Activated naive CD8-positive, alpha-beta T cell treated with anti-CD3 and anti-CD28 coated beads for 36 hours (primary cell): Measurements from ENCODE around the gene ARHGAP15. TPM values are rescaled to one million over a fixed set of nuclear protein-coding genes. Genes with fewer than 3 reads are reported as not detected.
A peak's percentile ranks its signal among the peaks of the same experiment; 100 is the strongest.
"Not testable (repeated sequence)": the region's sequence is repeated elsewhere in the genome, so short reads cannot be mapped to it uniquely, and the experiment has no call there.

ENCODE experiments used
- DNase-seq: peaks from one replicate; pipeline ENCODE4 v3.0.0; 2021
- H3K27ac Mint-ChIP-seq: one replicate; pipeline ENCODE4 v1.8.0; 2022; ENCODE audit warnings: mild to moderate bottlenecking, moderate library complexity, mixed read lengths
- H3K27me3 Mint-ChIP-seq: one replicate; pipeline ENCODE4 v1.8.0; 2022; ENCODE audit warnings: mild to moderate bottlenecking, mixed read lengths
- H3K36me3 Mint-ChIP-seq: one replicate; pipeline ENCODE4 v1.8.0; 2021; ENCODE audit warnings: mild to moderate bottlenecking, mixed read lengths
- H3K4me1 Mint-ChIP-seq: one replicate; pipeline ENCODE4 v1.8.0; 2021; ENCODE audit warnings: mixed read lengths
- H3K4me3 Mint-ChIP-seq: one replicate; pipeline ENCODE4 v1.8.0; 2022; ENCODE audit warnings: mild to moderate bottlenecking, moderate library complexity, mixed read lengths
- H3K9me3 Mint-ChIP-seq: one replicate; pipeline ENCODE4 v1.8.0; 2022; ENCODE audit warnings: mixed read lengths
- total RNA-seq, 2 experiments: library from RNA; stranded (reverse); gene quantifications; one replicate each; pipeline ENCODE4 v1.2.3, GENCODE V29; 2021

ARHGAP15 gene
- 10 to 100 TPM; 45.2 to 47.0 TPM for total RNA-seq

DNA sequence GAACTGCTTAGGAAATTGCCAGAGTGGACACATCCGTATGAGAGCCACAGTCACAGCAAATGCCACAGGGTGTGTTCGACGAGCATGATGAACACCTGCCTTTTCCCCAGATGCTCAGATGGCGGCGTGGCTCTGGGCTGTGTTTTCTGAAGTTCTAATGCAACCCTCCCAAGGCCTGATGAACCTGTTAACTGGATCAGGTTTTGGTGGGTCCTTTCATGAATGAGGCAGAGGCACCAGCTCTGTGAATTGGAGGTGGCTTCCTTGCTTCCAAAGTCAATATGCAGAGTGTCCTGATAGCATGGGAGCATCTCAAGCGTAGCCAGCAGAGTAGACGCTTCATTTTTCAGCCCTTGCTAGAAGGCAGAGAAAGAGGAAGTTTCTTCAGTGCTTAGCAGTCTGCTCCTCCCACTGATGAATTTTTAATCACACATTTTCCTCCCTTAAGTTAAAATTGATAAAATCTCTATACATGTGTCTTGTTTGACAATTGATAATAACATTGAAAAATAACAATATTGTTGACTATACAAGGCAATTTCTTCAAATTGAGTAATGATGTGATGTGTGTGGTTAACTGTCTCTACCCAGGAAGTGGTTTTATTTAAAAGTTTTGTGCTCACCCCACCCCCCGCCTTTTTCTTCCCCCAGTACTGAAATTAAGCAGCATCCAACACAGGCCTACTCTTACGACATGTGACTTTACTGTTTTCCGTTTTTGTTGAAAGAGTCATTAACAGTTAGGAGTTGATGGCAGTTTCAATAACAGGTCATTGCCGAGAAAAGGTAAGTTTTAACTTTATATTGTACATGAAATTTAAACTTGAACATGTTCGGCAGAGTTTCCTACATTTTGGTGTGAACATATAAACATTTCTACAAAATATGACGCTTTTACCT is at the start of gene ARHGAP15:
ARHGAP15 (plus strand) TSS at position 739 of the 900 bp plus-strand sequence.
- Mint-ChIP-seq H3K27ac (peak within 1 kb of the TSS; percentile 100), H3K4me1 (peaks cover 37% of the 10 kb centered on the region), H3K36me3 (peaks cover 7% of the 10 kb centered on the region), H3K27me3 (no peaks in the 10 kb centered on the region), H3K4me3 (peak within 1 kb of the TSS; percentile 81), H3K9me3 (no peaks in the 10 kb centered on the region)
- peak; percentile 69 for DNase-seq

GRCh38 chr2:143081616-143082015 is 47.6 kb upstream of the ARHGAP15 start:
- no peaks in the 10 kb centered on the region for H3K36me3 Mint-ChIP-seq
- no peak for DNase-seq
- H3K4me3 Mint-ChIP-seq, result no peak overlapping the region
- peaks cover 14% of the 10 kb centered on the region for H3K4me1 Mint-ChIP-seq
- H3K27me3 Mint-ChIP-seq, result no peaks in the 10 kb centered on the region
- H3K9me3 Mint-ChIP-seq, result peaks cover 3% of the 10 kb centered on the region
- no peak overlapping the region for H3K27ac Mint-ChIP-seq

DNA sequence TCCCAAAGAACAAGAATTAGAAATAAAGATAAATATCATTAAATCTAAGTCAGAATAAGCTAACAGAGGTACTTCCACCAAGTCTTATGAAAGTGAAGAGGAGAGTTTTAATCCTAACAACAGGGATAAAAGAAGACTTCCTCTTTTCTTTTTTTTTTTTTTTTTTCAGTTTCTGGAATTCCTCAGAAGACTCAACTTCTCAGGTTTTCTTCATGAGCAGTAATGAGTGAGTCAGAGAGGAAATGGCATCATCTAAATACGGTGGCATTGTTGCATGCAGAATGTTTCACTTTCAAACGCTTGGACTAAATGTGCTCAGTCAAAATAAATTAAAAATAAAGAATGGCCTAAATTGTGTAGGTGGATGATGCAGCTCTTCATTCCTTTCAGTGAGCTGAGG is 45.6 kb upstream of the ARHGAP15 start:
- no peak overlapping the region for H3K4me3 Mint-ChIP-seq

GRCh38 chr2:143084462-143084861 is 44.8 kb upstream of the ARHGAP15 start:
- H3K9me3 Mint-ChIP-seq, result peaks cover 3% of the 10 kb centered on the region

More for the DNA sequence above, 45.6 kb upstream of the ARHGAP15 start:
- Mint-ChIP-seq H3K27ac (no peak overlapping the region), H3K4me1 (peaks cover 14% of the 10 kb centered on the region), H3K9me3 (peaks cover 3% of the 10 kb centered on the region), H3K27me3 (no peaks in the 10 kb centered on the region), H3K36me3 (no peaks in the 10 kb centered on the region)
- no peak for DNase-seq

GRCh38 chr2:143085125-143085784 is 44.0 kb upstream of the ARHGAP15 start:
- peaks cover 14% of the 10 kb centered on the region for H3K4me1 Mint-ChIP-seq
- H3K9me3 Mint-ChIP-seq, result peaks cover 3% of the 10 kb centered on the region
- no peak overlapping the region for H3K4me3 Mint-ChIP-seq
- no peak for DNase-seq
- H3K27me3 Mint-ChIP-seq, result no peaks in the 10 kb centered on the region
- no peaks in the 10 kb centered on the region for H3K36me3 Mint-ChIP-seq
- H3K27ac Mint-ChIP-seq, result peak overlapping the region; percentile 54

More at GRCh38 chr2:143084462-143084861, 44.8 kb upstream of the ARHGAP15 start:
- H3K27ac Mint-ChIP-seq, result no peak overlapping the region
- H3K4me3 Mint-ChIP-seq, result no peak overlapping the region
- H3K36me3 Mint-ChIP-seq, result no peaks in the 10 kb centered on the region
- DNase-seq, result no peak
- H3K4me1 Mint-ChIP-seq, result peaks cover 14% of the 10 kb centered on the region
- H3K27me3 Mint-ChIP-seq, result no peaks in the 10 kb centered on the region

DNA sequence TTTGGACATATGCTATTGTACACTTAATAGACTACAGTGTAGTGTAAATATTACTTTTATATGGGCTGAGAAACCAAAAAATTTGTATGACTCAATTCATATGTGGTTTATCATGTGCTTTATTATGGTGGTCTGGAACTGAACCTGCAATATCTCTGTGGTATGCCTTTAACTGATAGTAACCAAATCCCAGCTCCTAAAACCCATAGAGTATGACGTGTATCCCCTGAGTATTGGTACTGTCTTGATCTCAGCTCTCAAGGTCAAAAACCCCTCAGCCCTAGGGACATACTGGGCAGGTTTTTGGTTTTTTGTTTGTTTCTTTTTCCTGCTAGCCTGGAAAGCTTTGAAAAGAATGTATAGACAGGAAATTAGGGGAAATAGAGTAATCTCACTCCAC is 42.2 kb upstream of the ARHGAP15 start:
- no peaks in the 10 kb centered on the region for H3K36me3 Mint-ChIP-seq
- no peak overlapping the region for H3K4me3 Mint-ChIP-seq
- H3K27me3 Mint-ChIP-seq, result no peaks in the 10 kb centered on the region
- no peak for DNase-seq
- peaks cover 14% of the 10 kb centered on the region for H3K4me1 Mint-ChIP-seq
- no peak overlapping the region for H3K27ac Mint-ChIP-seq
- peaks cover 2% of the 10 kb centered on the region for H3K9me3 Mint-ChIP-seq

GRCh38 chr2:143088388-143088787 is 40.8 kb upstream of the ARHGAP15 start:
- H3K36me3 Mint-ChIP-seq, result no peaks in the 10 kb centered on the region
- no peak for DNase-seq
- no peaks in the 10 kb centered on the region for H3K27me3 Mint-ChIP-seq
- no peak overlapping the region for H3K4me3 Mint-ChIP-seq
- no peaks in the 10 kb centered on the region for H3K9me3 Mint-ChIP-seq
- H3K27ac Mint-ChIP-seq, result no peak overlapping the region
- H3K4me1 Mint-ChIP-seq, result peaks cover 14% of the 10 kb centered on the region

DNA sequence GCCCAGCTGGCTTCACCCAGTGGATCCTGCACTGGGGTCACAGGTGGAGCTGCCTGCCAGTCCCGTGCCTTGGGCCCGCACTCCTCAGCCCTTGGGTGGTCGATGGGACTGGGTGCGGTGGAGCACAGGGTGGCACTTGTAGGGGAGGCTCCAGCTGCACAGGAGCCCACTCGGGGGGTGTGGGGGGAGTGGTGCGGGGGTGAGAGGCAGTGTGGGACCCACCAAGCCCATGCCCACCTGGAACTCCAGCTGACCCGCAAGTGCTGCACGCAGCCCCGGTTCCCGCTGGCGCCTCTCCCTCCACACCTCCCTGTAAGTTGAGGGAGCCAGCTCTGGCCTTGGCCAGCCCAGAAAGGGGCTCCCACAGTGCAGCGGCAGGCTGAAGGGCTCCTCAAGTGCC is 39.7 kb upstream of the ARHGAP15 start:
- H3K9me3 Mint-ChIP-seq, H3K36me3 Mint-ChIP-seq, H3K4me3 Mint-ChIP-seq, H3K27ac Mint-ChIP-seq, H3K27me3 Mint-ChIP-seq, H3K4me1 Mint-ChIP-seq, DNase-seq: not testable (repeated sequence)

GRCh38 chr2:143110758-143111428 is 18.3 kb upstream of the ARHGAP15 start:
- DNase-seq, result peak; percentile 49
- H3K4me3 Mint-ChIP-seq, result peak overlapping the region; percentile 52
- H3K27me3 Mint-ChIP-seq, result peaks cover 4% of the 10 kb centered on the region
- peaks cover 2% of the 10 kb centered on the region for H3K36me3 Mint-ChIP-seq
- peak overlapping the region; percentile 72 for H3K27ac Mint-ChIP-seq
- peaks cover 31% of the 10 kb centered on the region for H3K4me1 Mint-ChIP-seq
- no peaks in the 10 kb centered on the region for H3K9me3 Mint-ChIP-seq

DNA sequence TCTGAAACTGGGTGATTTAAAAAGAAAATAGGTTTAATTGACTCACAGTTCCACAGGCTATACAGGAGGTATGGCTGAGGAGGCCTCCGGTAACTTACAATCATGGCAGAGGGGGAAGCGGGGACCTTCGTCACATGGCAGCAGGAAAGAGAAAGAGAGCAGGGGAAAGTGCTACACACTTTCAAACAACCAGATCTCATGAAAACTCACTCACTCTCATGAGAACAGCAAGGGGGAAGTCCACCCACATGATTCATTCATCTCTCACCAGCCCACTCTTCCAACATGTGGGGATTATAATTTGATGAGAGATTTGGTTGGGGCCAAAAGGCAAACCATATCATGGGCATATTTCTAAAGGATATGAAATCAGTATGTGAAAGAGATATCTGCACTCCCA is 12.0 kb upstream of the ARHGAP15 start:
- Mint-ChIP-seq H3K9me3 (peaks cover 16% of the 10 kb centered on the region), H3K27me3 (no peaks in the 10 kb centered on the region), H3K36me3 (peaks cover 17% of the 10 kb centered on the region), H3K4me1 (peaks cover 56% of the 10 kb centered on the region), H3K27ac (peak overlapping the region; percentile 64), H3K4me3 (peak overlapping the region; percentile 14)
- DNase-seq, result no peak

DNA sequence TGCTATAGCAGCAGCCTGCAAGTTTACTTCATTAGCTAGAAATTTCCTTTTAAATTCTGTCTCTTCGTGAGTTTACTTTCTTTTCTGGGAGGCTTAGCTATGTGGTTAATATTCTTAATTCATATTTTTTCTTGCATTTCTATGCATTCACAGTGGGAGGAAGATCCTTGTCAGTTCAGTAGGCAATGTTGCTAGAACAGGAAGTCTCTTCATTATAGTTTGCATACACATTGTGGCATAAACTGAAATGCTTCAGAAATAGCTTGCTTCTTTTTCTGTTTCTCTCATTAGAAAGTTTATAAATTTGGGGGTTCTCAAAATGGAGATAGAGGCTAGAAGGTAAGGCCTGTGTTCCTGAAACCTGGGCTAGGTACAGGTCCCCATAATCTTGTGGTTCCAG is 8.1 kb upstream of the ARHGAP15 start:
- Mint-ChIP-seq H3K9me3 (peaks cover 16% of the 10 kb centered on the region), H3K27me3 (no peaks in the 10 kb centered on the region), H3K36me3 (peaks cover 15% of the 10 kb centered on the region), H3K4me1 (peaks cover 40% of the 10 kb centered on the region), H3K27ac (no peak overlapping the region), H3K4me3 (peak overlapping the region; percentile 33)
- no peak for DNase-seq

DNA sequence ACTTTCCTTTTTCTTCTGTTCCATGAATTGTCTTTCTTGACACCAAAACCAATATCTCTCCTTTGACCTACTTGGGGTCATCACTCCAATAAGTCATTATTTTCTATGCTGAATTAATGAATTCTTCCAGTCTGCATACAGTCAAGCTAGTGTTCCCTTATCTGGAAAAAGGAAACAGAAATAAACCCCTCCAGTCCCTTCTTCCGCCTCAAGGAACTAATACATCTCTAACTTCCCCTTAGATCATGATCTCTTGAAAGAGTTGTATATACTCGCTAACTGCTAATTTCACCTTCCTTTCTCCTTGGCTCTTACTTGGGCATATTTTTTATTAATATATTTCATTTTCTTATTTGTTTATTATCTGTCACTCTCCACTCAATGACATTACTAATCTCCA is 7.3 kb upstream of the ARHGAP15 start:
- H3K27me3 Mint-ChIP-seq, result no peaks in the 10 kb centered on the region
- peaks cover 11% of the 10 kb centered on the region for H3K9me3 Mint-ChIP-seq
- DNase-seq, result no peak
- H3K36me3 Mint-ChIP-seq, result peaks cover 13% of the 10 kb centered on the region
- H3K4me1 Mint-ChIP-seq, result peaks cover 39% of the 10 kb centered on the region
- no peak overlapping the region for H3K27ac Mint-ChIP-seq
- H3K4me3 Mint-ChIP-seq, result no peak overlapping the region

DNA sequence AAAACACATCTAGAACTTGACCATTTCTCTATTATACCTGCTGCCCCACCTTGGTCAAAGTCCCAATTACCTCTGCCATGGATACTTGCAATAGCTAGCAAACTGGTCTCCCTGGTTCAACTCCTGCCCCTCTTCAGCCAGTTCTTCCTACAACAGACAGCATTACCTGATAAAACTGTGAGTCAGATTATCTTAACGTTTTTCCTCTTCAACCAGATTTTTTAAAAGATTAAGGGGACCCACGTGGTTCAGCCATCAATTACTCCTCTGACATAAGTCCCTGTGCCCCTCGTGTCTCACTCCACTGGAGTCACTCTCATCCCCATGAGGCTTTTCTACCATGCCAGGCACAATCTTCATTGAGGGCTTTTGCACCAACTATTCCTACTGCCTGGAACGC is 5.3 kb upstream of the ARHGAP15 start:
- Mint-ChIP-seq H3K9me3 (peaks cover 4% of the 10 kb centered on the region), H3K27ac (no peak overlapping the region), H3K4me1 (peaks cover 36% of the 10 kb centered on the region), H3K27me3 (no peaks in the 10 kb centered on the region), H3K4me3 (no peak overlapping the region), H3K36me3 (peaks cover 4% of the 10 kb centered on the region)
- DNase-seq, result no peak

DNA sequence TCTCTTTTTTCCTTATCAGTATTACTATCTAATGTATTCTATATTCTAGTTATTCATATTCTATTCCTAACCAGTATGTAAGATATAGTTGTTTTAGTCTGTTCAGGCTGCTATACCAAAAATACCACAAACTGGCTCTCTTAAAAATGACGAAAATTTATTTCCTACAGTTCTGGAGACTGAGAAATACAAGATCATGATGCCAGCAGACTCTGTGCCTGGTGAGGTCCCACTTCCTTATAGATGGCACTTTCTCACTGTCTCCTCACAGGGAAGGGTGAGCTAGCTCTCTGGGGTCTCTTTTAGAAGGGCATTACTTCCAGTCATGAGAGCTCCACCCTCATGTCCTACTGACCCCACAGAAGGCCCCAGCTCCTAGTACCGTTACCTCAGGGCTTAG is 4.8 kb upstream of the ARHGAP15 start:
- Mint-ChIP-seq H3K4me1 (peaks cover 31% of the 10 kb centered on the region), H3K9me3 (peaks cover 4% of the 10 kb centered on the region), H3K4me3 (no peak overlapping the region), H3K27me3 (no peaks in the 10 kb centered on the region), H3K36me3 (peaks cover 4% of the 10 kb centered on the region), H3K27ac (no peak overlapping the region)
- DNase-seq, result no peak

DNA sequence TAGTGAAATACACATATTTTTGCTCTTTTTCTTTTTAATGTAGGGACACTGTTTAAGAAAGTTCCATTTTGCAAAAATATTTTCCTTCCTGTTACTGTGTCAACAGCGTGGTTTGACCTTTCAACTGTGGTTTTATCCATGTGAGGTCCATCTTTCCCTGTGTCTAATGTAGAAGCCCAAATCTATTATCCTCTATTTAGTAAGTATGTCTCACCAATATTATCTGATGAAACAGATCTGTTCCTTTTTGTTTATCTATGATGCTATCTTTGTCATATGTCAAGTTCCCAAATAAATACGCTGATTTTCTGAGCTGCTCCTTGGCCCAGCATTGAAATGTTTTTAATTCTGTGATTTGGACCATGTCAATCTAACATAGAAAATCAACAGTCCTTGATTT is 3.5 kb upstream of the ARHGAP15 start:
- peak overlapping the region; percentile 75 for H3K27ac Mint-ChIP-seq
- peaks cover 3% of the 10 kb centered on the region for H3K36me3 Mint-ChIP-seq

More for the DNA sequence above, 3.5 kb upstream of the ARHGAP15 start:
- no peak for DNase-seq
- no peaks in the 10 kb centered on the region for H3K27me3 Mint-ChIP-seq
- no peaks in the 10 kb centered on the region for H3K9me3 Mint-ChIP-seq
- H3K4me3 Mint-ChIP-seq, result no peak overlapping the region
- peaks cover 23% of the 10 kb centered on the region for H3K4me1 Mint-ChIP-seq
